Head of caudate nucleus (tissue), 42 donors: Measurements from ENCODE around the gene ASIC2.

Source experiments
- DNase-seq, 42 donors: peaks; one replicate each; pipeline versions ENCODE4 v3.0.0 to v3.0.0-alpha.2; 2020 to 2021; ENCODE audit warnings: mixed read lengths in 7 of 42
- intact Hi-C: fragments of 100-400 bp; cut with DNase I; formaldehyde crosslinking; loops from one replicate; pipeline ENCODE4 v1.15.0; 2022

ASIC2 gene

GRCh38 chr17:33291248-33292200 is 1.6 kb downstream of the ASIC2 start:
- peak in 13 of 42 donors; percentile 7 to 44 (median 22) for DNase-seq
- intact Hi-C loops, result no loop called here

- intact Hi-C loops, result no loop called here
- no peak for DNase-seq
Observed at GRCh38 chr17:33290253-33290652, 2.8 kb downstream of the ASIC2 start.

GRCh38 chr17:33288954-33289353 is 4.1 kb downstream of the ASIC2 start:
- DNase-seq, result no peak
- intact Hi-C loops, result no loop called here

- intact Hi-C loops, result no loop called here
Observed at GRCh38 chr17:33287096-33287725, 5.9 kb downstream of the ASIC2 start.

GRCh38 chr17:33285413-33285812 is 7.7 kb downstream of the ASIC2 start:
- intact Hi-C loops, result no loop called here
- no peak for DNase-seq

More at GRCh38 chr17:33287096-33287725, 5.9 kb downstream of the ASIC2 start:
- DNase-seq, result peak in 1 of 42 donors; percentile 14

- DNase-seq, result no peak
- intact Hi-C loops, result no loop called here
Observed at GRCh38 chr17:33284022-33284421, 9.1 kb downstream of the ASIC2 start.

GRCh38 chr17:33280162-33280943 is 12.7 kb downstream of the ASIC2 start:
- intact Hi-C loops, result no loop called here
- DNase-seq, result no peak

- DNase-seq, result no peak
- intact Hi-C loops, result no loop called here
Observed at GRCh38 chr17:33277436-33278100, 15.5 kb downstream of the ASIC2 start.

- DNase-seq, result no peak
- intact Hi-C loops, result no loop called here
Observed at GRCh38 chr17:33273743-33274410, 19.2 kb downstream of the ASIC2 start.

GRCh38 chr17:33273271-33273670 is 19.8 kb downstream of the ASIC2 start:
- no peak for DNase-seq
- intact Hi-C loops, result no loop called here

GRCh38 chr17:33272438-33272837 is 20.7 kb downstream of the ASIC2 start:
- intact Hi-C loops, result no loop called here
- no peak for DNase-seq

GRCh38 chr17:33269337-33270060 is 23.6 kb downstream of the ASIC2 start:
- intact Hi-C loops, result no loop called here
- no peak for DNase-seq

GRCh38 chr17:33267851-33268548 is 25.1 kb downstream of the ASIC2 start:
- no peak for DNase-seq
- intact Hi-C loops, result no loop called here

- intact Hi-C loops, result no loop called here
- peak in 3 of 42 donors; percentile 16 to 24 (median 19) for DNase-seq
Observed at GRCh38 chr17:33267271-33267790, 25.8 kb downstream of the ASIC2 start.

GRCh38 chr17:33266611-33267010 is 26.5 kb downstream of the ASIC2 start:
- intact Hi-C loops, result no loop called here
- DNase-seq, result peak in 13 of 42 donors; percentile 8 to 52 (median 19)

GRCh38 chr17:33266116-33266515 is 27.0 kb downstream of the ASIC2 start:
- no peak for DNase-seq
- intact Hi-C loops, result no loop called here

- intact Hi-C loops, result no loop called here
- DNase-seq, result no peak
Observed at GRCh38 chr17:33263396-33263795, 29.7 kb downstream of the ASIC2 start.
